Measurements from ENCODE around the gene TMEM170B. TPM values are rescaled to one million over a fixed set of nuclear protein-coding genes. Genes with fewer than 3 reads are reported as not detected.

TMEM170B gene
- polyA plus RNA-seq, 1 donor (not counting 4 experiments of a cell fraction or from before 2014, with no cell fraction given), result 0.08 TPM

- no peaks in the 10 kb centered on the region for H3K79me2 ChIP-seq (ENCODE audit: control insufficient read depth, insufficient read depth, low read length)
- H3K9ac ChIP-seq (ENCODE audit: control insufficient read depth, extremely low read depth, insufficient read depth, low read length), result no peak overlapping the region
- H3K36me3 ChIP-seq (ENCODE audit: control insufficient read depth in 2 of 2, extremely low read depth in 1 of 2, insufficient read depth in 2 of 2, low read length in 2 of 2), result no peaks in the 10 kb centered on the region
- H3K9me1 ChIP-seq (ENCODE audit: control insufficient read depth, extremely low read depth, insufficient read depth, low read length), result no peaks in the 10 kb centered on the region
- no peaks in the 10 kb centered on the region for H4K20me1 ChIP-seq (ENCODE audit: control insufficient read depth, extremely low read depth, insufficient read depth, low read length)
- TF ChIP-seq CTCF (optimal IDR thresholded peaks at IDR 0.05 in 1 of 3, IDR thresholded peaks at IDR 0.05 in 1 of 3, conservative IDR thresholded peaks at IDR 0.05 in 1 of 3; ENCODE audit: extremely low read depth in 1 of 3, insufficient read depth in 2 of 3, low read length in 3 of 3), result no peak
- no peak for TF ChIP-seq EZH2 (IDR thresholded peaks at IDR 0.05; ENCODE audit: low read length)
- H3K4me2 ChIP-seq (ENCODE audit: control insufficient read depth, extremely low read depth, insufficient read depth, low read depth, low read length), result no peak overlapping the region
- no peak for FAIRE-seq
- no peak for DNase-seq (ENCODE audit: low read depth, low spot score)
- no peaks in the 10 kb centered on the region for H3K4me1 ChIP-seq (ENCODE audit: control insufficient read depth, extremely low read depth, insufficient read depth, low read length)
- H3K9me3 ChIP-seq (ENCODE audit: control insufficient read depth, low read depth, low read length), result no peaks in the 10 kb centered on the region
- no peak overlapping the region for H3K27ac ChIP-seq (ENCODE audit: control insufficient read depth, insufficient read depth, low read length)
- dilution Hi-C loops (cut with MboI; ENCODE audit: extremely low pct_ligation_motif_present, low sequenced_read_pairs), result no loop called here
- H2AFZ ChIP-seq (ENCODE audit: control insufficient read depth, low read length), result no peak overlapping the region
- H3K27me3 ChIP-seq (ENCODE audit: control insufficient read depth, extremely low read depth, insufficient read depth, low read length), result peaks cover 4% of the 10 kb centered on the region
- H3K4me3 ChIP-seq (ENCODE audit: control insufficient read depth in 2 of 3, extremely low read depth in 1 of 3, insufficient read depth in 2 of 3, low read depth in 1 of 3, low read length in 3 of 3), result no peak overlapping the region
Observed at GRCh38 chr6:11623272-11623671, 85.7 kb downstream of the TMEM170B start.

DNA sequence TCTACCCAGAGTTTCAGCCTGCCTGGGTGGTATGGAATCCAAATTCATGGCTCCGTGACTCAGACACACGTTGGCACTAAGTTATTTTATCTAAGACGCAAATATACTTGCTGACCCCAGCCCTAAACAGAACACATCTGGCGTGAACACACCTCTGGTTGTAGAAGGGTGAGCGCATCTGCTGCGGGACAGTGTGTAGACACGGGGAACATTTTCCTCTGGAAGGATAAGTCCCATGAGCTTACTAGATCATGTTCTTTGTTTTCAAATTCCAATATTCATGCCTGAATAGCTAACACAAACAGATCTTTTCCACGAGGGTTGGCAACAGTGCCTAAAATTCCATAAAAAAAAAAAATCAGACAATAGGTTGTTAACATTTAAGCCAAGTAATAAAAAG, 87.8 kb downstream of the TMEM170B start:
- Histone ChIP-seq H3K9me1 (ENCODE audit: control insufficient read depth, extremely low read depth, insufficient read depth, low read length) (no peaks in the 10 kb centered on the region), H4K20me1 (ENCODE audit: control insufficient read depth, extremely low read depth, insufficient read depth, low read length) (no peaks in the 10 kb centered on the region), H2AFZ (ENCODE audit: control insufficient read depth, low read length) (no peak overlapping the region), H3K27ac (ENCODE audit: control insufficient read depth, insufficient read depth, low read length) (no peak overlapping the region), H3K27me3 (ENCODE audit: control insufficient read depth, extremely low read depth, insufficient read depth, low read length) (peaks cover 5% of the 10 kb centered on the region), H3K9ac (ENCODE audit: control insufficient read depth, extremely low read depth, insufficient read depth, low read length) (no peak overlapping the region), H3K79me2 (ENCODE audit: control insufficient read depth, insufficient read depth, low read length) (no peaks in the 10 kb centered on the region), H3K4me3 (ENCODE audit: control insufficient read depth in 2 of 3, extremely low read depth in 1 of 3, insufficient read depth in 2 of 3, low read depth in 1 of 3, low read length in 3 of 3) (no peak overlapping the region), H3K4me1 (ENCODE audit: control insufficient read depth, extremely low read depth, insufficient read depth, low read length) (no peaks in the 10 kb centered on the region), H3K36me3 (ENCODE audit: control insufficient read depth in 2 of 2, extremely low read depth in 1 of 2, insufficient read depth in 2 of 2, low read length in 2 of 2) (no peaks in the 10 kb centered on the region), H3K4me2 (ENCODE audit: control insufficient read depth, extremely low read depth, insufficient read depth, low read depth, low read length) (no peak overlapping the region), H3K9me3 (ENCODE audit: control insufficient read depth, low read depth, low read length) (no peaks in the 10 kb centered on the region)
- no peak for DNase-seq (ENCODE audit: low read depth, low spot score)
- TF ChIP-seq CTCF (optimal IDR thresholded peaks at IDR 0.05 in 1 of 3, IDR thresholded peaks at IDR 0.05 in 1 of 3, conservative IDR thresholded peaks at IDR 0.05 in 1 of 3; ENCODE audit: extremely low read depth in 1 of 3, insufficient read depth in 2 of 3, low read length in 3 of 3) (no peak), EZH2 (IDR thresholded peaks at IDR 0.05; ENCODE audit: low read length) (no peak)
- dilution Hi-C loops (cut with MboI; ENCODE audit: extremely low pct_ligation_motif_present, low sequenced_read_pairs), result no loop called here
- FAIRE-seq, result no peak
